Stimulated activated naive B cell treated with anti-CD40 and anti-IgM and Interleukin-4, amounts not matched to agents 10 μg/mL and 1 μg/mL and 100 μg/mL, for 72 hours (primary cell): ENCODE measurements around the gene SCAF4.
"Not testable (repeated sequence)": the region's sequence is repeated elsewhere in the genome, so short reads cannot be mapped to it uniquely, and the experiment has no call there.

Experiments used
- ATAC-seq, 2 donors: fragments of 150-1000 bp; cut with Tn5 transposase; replicated peaks; 2 replicates each; pipeline ENCODE4 v1.10.0; 2021; ENCODE audit warnings: moderate library complexity in 1 of 2
- DNase-seq: peaks from one replicate; pipeline ENCODE4 v3.0.0; 2021
- H3K27ac Mint-ChIP-seq: one replicate; pipeline ENCODE4 v1.8.0; 2022; ENCODE audit warnings: mild to moderate bottlenecking, mixed read lengths
- H3K27me3 Mint-ChIP-seq, 2 donors: one replicate each; pipeline ENCODE4 v1.8.0; 2022; ENCODE audit warnings: mixed read lengths in 2 of 2
- H3K36me3 Mint-ChIP-seq, 2 donors: one replicate each; pipeline ENCODE4 v1.8.0; 2022; ENCODE audit warnings: mixed read lengths in 2 of 2, mild to moderate bottlenecking in 1 of 2
- H3K4me1 Mint-ChIP-seq, 2 donors: one replicate each; pipeline ENCODE4 v1.8.0; 2022; ENCODE audit warnings: mixed read lengths in 2 of 2, mild to moderate bottlenecking in 1 of 2
- H3K4me3 Mint-ChIP-seq, 2 donors: one replicate each; pipeline ENCODE4 v1.8.0; 2022; ENCODE audit warnings: mild to moderate bottlenecking in 2 of 2, mixed read lengths in 2 of 2, moderate library complexity in 1 of 2
- H3K9me3 Mint-ChIP-seq, 2 donors: one replicate each; pipeline ENCODE4 v1.8.0; 2022; ENCODE audit warnings: mixed read lengths in 2 of 2, mild to moderate bottlenecking in 1 of 2

SCAF4 gene

DNA sequence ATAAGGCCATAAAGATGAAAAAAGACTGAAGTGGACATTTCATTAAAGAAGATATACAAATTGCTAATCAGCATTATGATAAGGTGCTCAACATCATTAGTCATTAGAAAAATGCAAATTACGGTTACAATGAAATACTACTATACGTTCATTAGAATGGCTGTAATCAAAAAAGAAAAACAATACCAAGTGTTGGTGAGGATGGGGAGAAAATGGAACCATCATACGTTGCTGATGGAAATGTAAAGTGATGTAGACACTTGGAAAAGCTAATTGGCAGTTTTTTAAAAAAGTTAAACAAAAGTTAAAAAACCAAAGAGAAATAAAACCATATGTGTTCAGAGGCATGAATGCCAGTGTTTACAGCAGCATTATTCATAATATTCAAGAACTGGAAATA lies 81.0 kb downstream of the SCAF4 start:
- peaks cover 0 to 5% of the 10 kb centered on the region in 2 donors for H3K9me3 Mint-ChIP-seq
- H3K4me3 Mint-ChIP-seq = no peak overlapping the region
- ATAC-seq (no peak), DNase-seq (no peak)
- peaks cover 0 to 5% of the 10 kb centered on the region in 2 donors for H3K27me3 Mint-ChIP-seq
- no peaks in the 10 kb centered on the region for H3K36me3 Mint-ChIP-seq
- H3K4me1 Mint-ChIP-seq = peaks cover 9 to 17% of the 10 kb centered on the region in 2 donors
- no peak overlapping the region for H3K27ac Mint-ChIP-seq

DNA sequence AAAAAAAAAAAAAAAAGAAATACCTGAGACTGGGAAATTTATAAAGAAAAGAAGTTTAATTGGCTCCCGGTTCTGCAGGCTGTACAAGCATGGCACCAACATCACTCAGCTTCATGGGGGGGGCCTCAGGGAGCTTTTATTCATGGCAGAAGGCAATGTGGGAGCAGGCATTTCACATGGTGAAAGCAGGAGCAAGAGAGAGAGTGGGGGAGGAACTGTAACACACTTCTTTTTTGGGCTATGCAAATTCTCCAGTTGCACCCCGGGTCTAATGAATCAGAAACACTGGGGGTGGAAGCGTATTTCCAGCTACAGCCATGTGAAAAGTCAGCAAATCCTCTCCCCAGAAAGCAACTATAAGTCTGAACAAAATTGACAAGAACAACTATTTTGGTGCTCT lies 84.3 kb downstream of the SCAF4 start:
- no peaks in the 10 kb centered on the region for H3K36me3 Mint-ChIP-seq
- DNase-seq = no peak
- no peaks in the 10 kb centered on the region for H3K27me3 Mint-ChIP-seq
- H3K4me3 Mint-ChIP-seq = no peak overlapping the region
- H3K27ac Mint-ChIP-seq = no peak overlapping the region
- peaks cover 0 to 5% of the 10 kb centered on the region in 2 donors for H3K4me1 Mint-ChIP-seq
- no peak for ATAC-seq
- H3K9me3 Mint-ChIP-seq = peaks cover 0 to 5% of the 10 kb centered on the region in 2 donors

DNA sequence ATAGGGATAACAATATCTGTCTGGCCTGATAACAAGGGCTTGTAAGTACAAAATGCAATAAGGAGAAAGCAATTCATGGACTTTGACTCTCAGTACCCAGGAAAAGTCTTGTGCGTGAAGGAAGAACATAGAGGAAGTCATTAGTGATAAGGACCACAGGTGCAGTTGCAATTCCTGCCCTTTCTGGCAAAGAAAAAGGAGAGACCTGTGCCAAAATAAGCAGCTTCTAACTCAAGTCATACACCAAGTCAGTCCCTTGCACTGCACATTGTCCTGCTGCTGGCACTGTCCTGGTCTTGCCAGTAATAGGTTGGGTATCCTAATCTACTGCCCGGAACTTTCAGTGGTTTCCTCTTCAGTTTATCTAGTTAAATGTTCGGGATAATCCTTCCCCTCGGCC lies 87.3 kb downstream of the SCAF4 start:
- Mint-ChIP-seq H3K9me3 (peaks cover 0 to 4% of the 10 kb centered on the region in 2 donors), H3K27me3 (peaks cover 6 to 9% of the 10 kb centered on the region in 2 donors), H3K4me3 (no peak overlapping the region), H3K27ac (no peak overlapping the region), H3K36me3 (peaks cover 0 to 3% of the 10 kb centered on the region in 2 donors), H3K4me1 (peaks cover 0 to 5% of the 10 kb centered on the region in 2 donors)
- no peak for ATAC-seq
- no peak for DNase-seq

DNA sequence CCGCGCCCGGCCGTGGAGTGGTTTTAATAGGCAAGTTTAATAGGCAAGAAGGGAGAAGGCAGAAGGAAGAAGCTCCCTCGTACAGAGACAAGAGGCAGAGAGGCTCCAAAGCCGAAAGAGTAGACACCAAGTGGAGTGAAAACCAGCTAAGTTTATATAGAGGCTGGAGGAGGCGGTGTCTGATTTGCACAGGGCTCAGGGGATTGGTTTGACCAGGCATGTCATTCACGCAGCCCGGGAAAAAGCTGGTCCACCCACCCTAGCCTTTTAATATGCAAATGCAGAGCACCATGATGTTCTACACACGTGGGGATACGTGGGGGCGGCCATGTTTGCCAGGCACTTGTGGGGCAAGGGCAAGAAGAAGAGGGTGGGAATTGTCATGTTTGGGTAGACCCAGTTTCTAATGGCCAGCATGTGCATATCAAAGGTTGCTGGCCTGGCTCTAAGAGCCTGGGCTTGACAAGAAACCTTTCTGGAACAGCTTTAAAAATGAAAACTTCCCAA lies 90.4 kb downstream of the SCAF4 start:
- no peak for ATAC-seq
- no peak for DNase-seq
- Mint-ChIP-seq H3K4me1 (no peaks in the 10 kb centered on the region), H3K36me3 (peaks cover 0 to 7% of the 10 kb centered on the region in 2 donors), H3K27me3 (peaks cover 8 to 9% of the 10 kb centered on the region in 2 donors), H3K9me3 (peaks cover 1 to 7% of the 10 kb centered on the region in 2 donors), H3K4me3 (no peak overlapping the region), H3K27ac (no peak overlapping the region)

DNA sequence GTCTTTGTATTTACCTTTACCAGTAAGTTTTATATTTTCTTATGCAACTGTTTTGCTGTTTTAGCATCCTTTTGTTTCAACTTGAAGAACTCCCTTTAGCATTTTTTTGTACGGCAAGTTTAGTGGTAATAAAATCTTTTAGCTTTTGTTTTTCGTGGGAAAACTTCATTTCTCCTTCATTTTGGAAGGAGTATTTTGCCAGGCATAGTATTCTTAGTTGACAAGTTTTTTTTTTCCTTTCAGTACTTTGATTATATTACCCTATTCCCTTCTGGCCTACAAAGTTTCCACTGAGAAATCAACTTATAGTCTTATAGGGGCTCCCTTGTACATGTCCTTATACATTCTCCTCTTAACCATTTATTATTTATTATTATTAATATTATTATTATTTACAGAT lies 95.0 kb downstream of the SCAF4 start:
- Mint-ChIP-seq H3K4me1 (no peaks in the 10 kb centered on the region), H3K4me3 (no peak overlapping the region), H3K27me3 (peaks cover 8 to 9% of the 10 kb centered on the region in 2 donors), H3K9me3 (peaks cover 4 to 10% of the 10 kb centered on the region in 2 donors), H3K36me3 (peaks cover 0 to 7% of the 10 kb centered on the region in 2 donors), H3K27ac (no peak overlapping the region)
- no peak for DNase-seq
- no peak for ATAC-seq

DNA sequence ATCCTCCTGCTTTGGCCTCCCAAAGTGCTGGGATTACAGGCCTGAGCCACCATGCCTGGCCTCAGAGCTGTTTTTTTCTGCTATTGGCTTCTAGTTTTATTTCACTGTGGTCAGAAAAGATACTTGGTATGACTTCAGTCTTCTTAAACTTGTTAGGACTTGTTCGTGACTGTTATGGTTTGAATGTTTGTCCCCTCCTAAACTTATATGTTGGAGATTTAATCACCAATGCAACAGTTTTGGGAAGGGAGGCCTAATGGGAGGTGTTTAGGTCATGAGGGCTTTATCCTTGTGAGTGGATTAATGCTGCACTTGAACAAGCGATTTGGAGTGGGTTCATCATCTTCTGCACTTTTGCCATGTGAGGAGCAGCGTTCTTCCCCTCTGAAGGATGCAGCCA lies 96.9 kb downstream of the SCAF4 start:
- no peak overlapping the region for H3K4me3 Mint-ChIP-seq
- H3K36me3 Mint-ChIP-seq = peaks cover 0 to 5% of the 10 kb centered on the region in 2 donors
- no peaks in the 10 kb centered on the region for H3K4me1 Mint-ChIP-seq
- H3K27me3 Mint-ChIP-seq = peaks cover 0 to 5% of the 10 kb centered on the region in 2 donors
- DNase-seq (no peak), ATAC-seq (no peak)
- H3K9me3 Mint-ChIP-seq = peaks cover 4 to 8% of the 10 kb centered on the region in 2 donors
- H3K27ac Mint-ChIP-seq = no peak overlapping the region

DNA sequence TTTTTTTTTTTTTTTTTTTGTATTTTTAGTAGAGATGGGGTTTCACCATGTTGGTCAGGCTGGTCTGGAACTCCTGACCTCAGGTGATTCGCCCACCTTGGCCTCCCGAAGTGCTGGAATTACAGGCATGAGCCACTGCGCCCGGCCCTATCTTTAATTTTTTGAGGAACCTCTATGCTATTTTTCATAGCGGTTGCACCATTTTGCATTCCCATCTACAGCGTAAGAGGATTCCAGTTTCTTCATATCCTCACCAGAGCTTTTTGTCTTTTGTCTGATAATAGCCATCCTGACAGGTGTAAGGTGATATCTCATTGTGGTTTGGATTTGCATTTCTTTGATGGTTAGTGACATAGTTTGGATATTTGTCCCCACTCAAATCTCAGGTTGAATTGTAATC lies 100.0 kb downstream of the SCAF4 start:
- H3K36me3 Mint-ChIP-seq, ATAC-seq, DNase-seq, H3K4me3 Mint-ChIP-seq, H3K27ac Mint-ChIP-seq, H3K9me3 Mint-ChIP-seq, H3K27me3 Mint-ChIP-seq, H3K4me1 Mint-ChIP-seq: not testable (repeated sequence)

DNA sequence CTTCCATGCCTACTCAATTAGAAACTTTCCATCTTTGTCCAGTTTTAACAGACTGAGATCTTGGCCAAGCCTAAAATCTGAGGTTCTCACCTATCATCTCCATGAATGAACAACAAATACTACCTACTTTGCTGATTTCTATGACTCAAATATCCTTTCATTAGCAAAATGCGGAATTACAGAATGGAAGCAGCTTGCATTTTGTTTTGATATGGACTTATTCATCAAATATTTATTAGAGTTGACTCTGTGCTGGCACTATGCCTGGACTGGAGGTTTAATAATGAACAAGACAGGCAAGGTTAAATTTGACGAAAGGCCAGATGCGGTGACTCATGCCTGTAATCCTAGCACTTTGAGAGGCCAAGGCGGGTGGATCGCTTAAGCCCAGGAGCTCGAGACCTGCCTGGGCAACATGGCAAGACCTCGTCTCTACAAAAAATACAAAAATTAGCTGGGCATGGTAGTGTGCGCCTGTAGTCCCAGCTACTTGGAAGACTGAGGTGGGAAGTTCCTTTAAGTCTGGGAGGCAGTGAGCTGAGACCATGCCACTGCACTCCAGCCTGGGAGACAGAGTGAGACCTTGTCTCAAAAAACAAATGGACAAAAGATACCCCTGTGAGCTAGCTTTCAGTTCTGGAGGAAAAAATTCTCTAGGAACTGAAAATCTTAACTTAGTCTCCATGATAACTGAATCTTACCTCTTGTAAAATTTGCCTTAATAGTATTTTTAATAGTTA lies 101.8 kb downstream of the SCAF4 start:
- no peaks in the 10 kb centered on the region for H3K27me3 Mint-ChIP-seq
- H3K4me3 Mint-ChIP-seq = no peak overlapping the region
- DNase-seq = no peak
- ATAC-seq = no peak
- no peaks in the 10 kb centered on the region for H3K36me3 Mint-ChIP-seq
- no peaks in the 10 kb centered on the region for H3K4me1 Mint-ChIP-seq
- no peak overlapping the region for H3K27ac Mint-ChIP-seq
- H3K9me3 Mint-ChIP-seq = peaks cover 0 to 2% of the 10 kb centered on the region in 2 donors

DNA sequence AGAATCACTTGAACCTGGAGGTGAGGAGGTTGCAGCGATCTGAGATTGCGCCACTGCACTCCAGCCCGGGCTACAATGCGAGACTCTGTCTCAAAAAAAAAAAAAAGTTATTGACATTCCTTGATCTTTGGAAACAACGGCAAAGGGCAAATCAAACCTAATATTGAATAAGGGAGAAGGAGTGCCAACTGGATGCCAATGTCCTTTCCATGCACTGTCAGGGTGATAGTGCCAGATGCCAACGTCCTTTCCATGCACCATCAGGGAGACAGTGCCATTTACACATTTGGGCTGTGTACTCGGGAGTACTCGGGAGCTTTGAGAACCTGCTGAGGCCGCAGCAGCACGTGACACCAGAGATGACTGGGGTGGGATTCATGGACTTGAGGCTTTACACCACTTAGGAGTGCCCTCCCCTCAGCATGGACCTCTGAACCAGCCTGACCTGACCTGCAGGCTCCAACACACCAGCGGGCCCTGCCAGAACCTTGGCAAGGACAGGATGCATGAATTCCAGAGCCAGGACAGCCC lies 106.9 kb downstream of the SCAF4 start:
- DNase-seq = no peak

DNA sequence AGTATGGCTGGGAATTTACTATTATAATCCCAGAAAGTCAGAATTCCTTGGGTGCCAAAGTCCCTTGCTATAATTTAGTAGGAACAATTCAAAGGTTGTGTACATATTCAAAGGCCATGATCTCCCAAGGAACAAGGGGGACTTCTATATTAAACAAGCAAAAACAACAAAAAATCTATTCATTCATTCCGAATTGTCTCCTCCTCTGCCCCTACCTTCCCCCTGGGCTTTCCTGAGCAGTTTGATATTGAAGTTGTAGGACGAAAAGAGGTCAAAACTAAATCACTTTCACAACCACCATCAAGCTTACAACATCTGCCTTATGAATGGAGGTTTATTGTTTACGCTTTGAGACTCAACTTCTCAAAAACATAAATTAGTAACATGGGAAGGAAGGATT lies 107.7 kb downstream of the SCAF4 start:
- ATAC-seq (no peak), DNase-seq (no peak)
- H3K36me3 Mint-ChIP-seq = no peaks in the 10 kb centered on the region
- H3K27me3 Mint-ChIP-seq = no peaks in the 10 kb centered on the region
- no peak overlapping the region for H3K4me3 Mint-ChIP-seq
- H3K9me3 Mint-ChIP-seq = peaks cover under 1 to 1% of the 10 kb centered on the region in 2 donors
- peaks cover 2 to 6% of the 10 kb centered on the region in 2 donors for H3K4me1 Mint-ChIP-seq
- H3K27ac Mint-ChIP-seq = no peak overlapping the region

More for the DNA sequence above, 106.9 kb downstream of the SCAF4 start:
- H3K9me3 Mint-ChIP-seq = no peaks in the 10 kb centered on the region
- H3K4me1 Mint-ChIP-seq = peaks cover 2 to 6% of the 10 kb centered on the region in 2 donors
- no peak overlapping the region for H3K4me3 Mint-ChIP-seq
- ATAC-seq = no peak
- H3K36me3 Mint-ChIP-seq = no peaks in the 10 kb centered on the region
- H3K27ac Mint-ChIP-seq = no peak overlapping the region
- no peaks in the 10 kb centered on the region for H3K27me3 Mint-ChIP-seq

DNA sequence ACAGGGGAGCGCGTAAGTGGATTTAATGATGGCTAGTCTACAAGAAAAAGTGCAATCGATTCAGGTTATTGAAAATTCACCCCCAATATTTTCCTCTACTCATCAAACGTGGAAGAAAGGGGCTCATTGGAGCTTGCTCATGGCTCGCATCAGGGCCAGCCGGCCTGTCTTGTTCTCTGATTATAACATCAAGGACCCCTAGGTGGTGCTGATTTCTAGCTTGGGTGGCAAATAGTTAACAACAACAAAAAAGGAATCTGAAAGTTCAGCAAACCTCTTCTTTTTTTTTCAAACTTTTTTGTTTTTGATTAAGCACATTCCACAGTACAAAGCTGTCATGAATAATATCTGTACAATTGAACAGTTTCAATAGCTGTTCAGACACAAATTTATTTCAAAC lies 108.3 kb downstream of the SCAF4 start:
- no peak overlapping the region for H3K27ac Mint-ChIP-seq
- H3K4me1 Mint-ChIP-seq = peaks cover 2 to 6% of the 10 kb centered on the region in 2 donors
- DNase-seq = no peak
- H3K4me3 Mint-ChIP-seq = no peak overlapping the region
- H3K36me3 Mint-ChIP-seq = no peaks in the 10 kb centered on the region
- H3K27me3 Mint-ChIP-seq = no peaks in the 10 kb centered on the region
- no peak for ATAC-seq
- peaks cover 4 to 5% of the 10 kb centered on the region in 2 donors for H3K9me3 Mint-ChIP-seq

DNA sequence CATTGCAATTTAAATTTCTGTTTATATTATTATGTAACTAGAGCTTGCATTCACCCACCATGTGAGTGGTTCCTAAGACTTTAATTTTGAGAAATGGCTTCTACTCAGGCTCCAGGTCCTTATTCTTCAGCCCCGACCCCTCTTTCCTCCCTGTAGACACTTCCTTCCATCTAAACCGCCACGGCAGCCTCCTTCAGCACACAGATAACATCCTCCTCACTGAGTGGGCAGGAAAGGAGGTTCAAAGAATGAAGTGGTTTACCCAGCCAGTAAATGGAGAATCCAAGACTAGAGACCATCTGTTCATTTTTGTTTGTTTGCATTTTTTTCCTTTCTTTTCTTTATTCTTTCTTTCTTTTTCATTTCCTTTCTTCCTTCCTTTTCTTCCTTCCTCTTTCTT lies 109.5 kb downstream of the SCAF4 start:
- Mint-ChIP-seq H3K4me1 (peaks cover 2 to 6% of the 10 kb centered on the region in 2 donors), H3K4me3 (no peak overlapping the region), H3K27me3 (no peaks in the 10 kb centered on the region), H3K9me3 (peaks cover 4 to 5% of the 10 kb centered on the region in 2 donors), H3K36me3 (no peaks in the 10 kb centered on the region), H3K27ac (no peak overlapping the region)
- ATAC-seq (no peak), DNase-seq (no peak)
